SW 1271 (cell line): ENCODE measurements around the gene APOM.

Experiments
- DNase-seq, 2 experiments: peaks; one replicate each; lab custom pipeline; 2025; lab: John Stamatoyannopoulos, UW

The APOM gene

DNA sequence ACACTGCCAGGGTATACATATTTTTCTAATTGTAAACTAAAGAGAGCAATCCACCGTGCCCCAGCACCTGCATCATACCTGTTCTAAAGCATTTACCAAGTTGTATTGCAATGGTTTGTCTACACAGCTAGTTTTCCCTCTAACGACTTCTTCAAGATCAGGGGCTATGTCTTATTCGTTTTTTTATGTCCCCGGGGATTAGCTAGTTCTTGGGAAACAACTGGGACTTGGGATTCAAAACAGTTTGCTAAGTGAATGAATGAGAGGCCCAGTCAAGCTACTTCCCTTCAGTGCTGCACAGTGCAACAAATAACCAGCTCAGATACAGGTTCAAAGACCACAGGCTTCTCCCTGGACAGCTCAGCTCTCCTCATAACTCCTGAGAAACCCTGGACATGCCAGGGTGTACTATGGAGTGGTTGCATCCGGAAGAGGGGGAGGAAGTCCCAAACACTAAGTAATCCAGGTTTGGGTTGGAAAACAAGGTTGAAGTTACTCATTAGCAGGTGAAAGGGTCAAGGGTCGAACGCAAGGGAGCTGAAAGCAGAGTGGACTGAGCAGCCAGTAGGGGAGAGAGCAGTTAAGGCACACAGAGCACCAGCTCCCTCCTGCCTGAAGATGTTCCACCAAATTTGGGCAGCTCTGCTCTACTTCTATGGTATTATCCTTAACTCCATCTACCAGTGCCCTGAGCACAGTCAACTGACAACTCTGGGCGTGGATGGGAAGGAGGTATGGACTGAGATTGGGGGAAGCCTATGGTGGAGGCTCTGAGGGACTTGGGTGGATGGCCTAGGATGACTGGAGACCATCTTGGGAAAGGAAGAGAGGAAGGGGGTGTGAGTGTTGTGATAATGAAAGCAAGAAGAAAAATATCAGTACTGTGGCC, at the start of gene APOM:
APOM (plus strand) TSS at position 546 of the 889 bp plus-strand sequence; CDS start at position 619, 73 bp downstream.
- no peak for DNase-seq

DNA sequence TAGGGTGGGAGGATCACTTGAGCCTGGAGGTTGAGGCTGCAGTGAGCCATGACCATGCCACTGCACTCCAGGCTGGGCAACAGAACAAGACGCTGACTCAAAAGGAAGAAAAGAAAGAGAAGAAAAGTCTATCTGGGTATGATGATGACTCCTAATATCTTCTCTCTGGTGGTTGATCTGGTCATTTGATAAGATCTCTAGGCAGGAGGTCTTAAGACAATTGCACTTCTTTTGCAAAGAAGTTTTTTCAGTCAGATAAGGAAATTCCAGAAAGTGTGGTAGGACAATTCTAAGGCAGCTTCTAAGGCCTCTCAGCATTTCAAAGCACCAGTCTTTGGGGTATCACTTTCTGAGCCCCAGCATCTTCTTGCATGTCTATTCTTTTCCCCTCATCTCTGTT, 48.4 kb upstream of the APOM start:
- DNase-seq = no peak

DNA sequence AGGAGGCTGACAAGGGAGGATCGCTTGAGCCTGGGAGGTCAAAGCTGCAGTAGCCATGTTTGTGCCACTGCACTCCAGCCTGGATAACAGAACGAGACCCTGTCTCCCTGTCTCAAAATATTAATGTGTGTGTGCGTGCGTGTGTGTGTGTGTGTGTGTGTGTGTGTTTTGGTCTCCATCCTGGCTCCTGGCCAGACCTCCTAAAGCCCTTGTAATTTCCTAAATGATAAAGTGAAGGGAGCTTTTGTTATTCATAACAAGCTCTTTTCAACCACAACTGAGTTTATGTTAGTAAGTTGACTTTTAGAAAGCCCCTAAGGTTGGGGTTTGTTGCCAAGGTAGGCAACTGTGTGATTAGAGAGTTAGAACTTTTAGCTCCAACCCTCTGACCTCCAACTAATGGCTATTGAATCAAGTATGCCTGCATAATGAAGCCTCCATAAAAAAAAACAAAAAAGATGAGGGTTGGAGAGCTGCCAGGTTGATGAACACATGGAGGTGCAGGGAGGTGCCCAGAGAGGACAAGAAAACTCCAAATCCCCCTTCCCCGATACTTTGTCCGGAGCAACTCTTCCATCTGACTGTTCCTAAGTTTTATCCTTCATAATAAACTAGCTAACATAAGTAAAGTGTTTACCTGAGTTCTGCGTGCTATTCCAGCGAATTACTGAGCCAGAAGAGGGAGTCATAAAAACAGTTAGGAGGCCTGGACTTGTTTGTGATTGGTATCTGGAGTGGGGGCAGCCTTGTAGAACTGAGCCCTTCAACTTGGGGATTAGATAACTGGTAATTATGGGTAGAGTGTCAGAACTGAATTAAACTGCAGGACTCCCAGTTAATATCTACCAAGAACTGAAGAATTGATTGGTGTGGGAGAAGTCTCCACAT, 45.9 kb upstream of the APOM start:
- DNase-seq = no peak

DNA sequence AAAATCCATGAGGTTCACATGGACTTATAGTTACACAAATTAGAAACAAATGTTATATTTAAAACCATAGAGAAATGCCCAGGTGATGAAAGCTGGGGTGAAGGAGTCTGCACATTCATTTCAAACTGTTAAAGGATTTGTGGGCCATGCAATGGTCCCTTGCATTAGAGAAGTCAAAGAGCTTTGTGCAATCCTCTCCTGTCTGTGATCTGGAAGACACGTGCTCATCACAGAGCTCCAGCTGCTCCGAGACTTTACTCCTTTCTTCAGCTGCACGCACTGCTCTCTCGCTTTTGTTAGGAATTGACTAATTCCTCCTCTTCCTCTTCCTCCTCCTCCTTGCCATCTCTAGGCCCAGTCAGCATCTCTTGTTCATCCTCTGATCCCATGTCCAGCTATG, 44.7 kb upstream of the APOM start:
- DNase-seq = no peak

DNA sequence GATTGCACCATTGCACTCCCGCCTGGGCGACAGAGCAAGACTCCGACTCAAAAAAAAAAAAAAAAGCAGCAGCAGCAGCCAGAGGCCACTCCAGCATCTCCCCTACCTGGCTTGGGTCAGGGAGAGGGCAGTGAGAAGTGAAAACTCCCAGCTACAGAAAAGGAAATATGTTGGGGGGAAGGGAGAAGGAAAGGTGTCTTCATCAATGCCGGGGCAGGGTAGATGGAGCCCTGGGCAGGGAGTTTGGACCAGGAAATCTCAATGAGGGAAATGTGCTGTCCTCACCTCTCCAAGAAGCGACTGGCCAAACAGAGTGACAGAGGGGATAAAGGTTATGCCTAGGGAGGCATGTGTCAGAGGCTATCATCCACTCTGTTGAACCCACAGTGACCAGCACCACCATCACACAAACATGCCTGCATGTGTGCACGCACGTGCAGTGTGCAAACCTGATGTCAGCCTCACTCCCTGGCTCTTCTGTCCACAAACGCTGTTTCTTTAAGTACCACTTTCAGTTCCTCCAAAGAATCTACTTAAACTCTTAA, 41.5 kb upstream of the APOM start:
- no peak for DNase-seq

DNA sequence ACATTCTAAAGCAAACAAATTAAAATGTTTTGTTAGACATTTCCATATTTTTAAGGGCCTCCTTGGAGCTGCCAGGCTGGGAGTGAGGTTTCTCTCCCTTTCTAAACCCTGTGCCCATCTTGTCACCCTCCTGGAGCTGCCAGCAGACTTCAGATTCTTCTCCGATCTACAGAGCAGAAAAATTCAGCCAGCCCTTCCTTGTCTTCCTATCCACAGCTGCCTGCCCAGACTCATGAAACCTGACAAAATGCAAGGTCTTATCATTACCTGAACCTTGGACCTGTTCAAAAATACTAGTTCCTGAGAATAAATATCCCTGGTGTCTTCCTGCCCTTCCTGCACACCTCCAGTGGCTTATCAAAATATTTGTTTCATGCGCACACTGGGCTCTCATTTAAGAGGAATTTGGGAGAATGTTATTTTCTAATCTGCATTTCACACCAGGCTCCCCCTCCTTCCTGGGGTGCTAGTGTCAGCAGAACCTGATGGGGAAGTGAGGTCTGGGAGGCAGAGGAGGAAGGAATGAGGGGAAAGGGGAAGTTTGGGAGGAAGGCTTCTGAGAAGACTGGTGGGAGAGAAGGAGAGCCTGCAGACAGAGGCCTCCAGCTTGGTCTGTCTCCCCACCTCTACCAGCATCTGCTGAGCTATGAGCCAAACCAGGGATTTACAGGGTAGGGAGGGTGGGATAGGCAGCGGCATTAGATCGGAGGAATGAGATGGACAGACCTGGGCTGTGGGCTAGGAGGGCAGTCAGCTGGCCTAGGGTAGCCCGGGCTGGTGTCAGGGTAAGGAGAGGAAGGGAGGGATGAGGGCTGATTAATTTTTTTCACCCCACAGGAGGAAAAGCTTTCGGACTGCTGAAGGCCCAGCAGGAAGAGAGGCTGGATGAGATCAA, 40.8 kb upstream of the APOM start, which contains the start of gene AIF1:
AIF1 (plus strand) TSS at position 551 of the 895 bp plus-strand sequence; CDS start at position 647, 96 bp downstream.
- DNase-seq = no peak

DNA sequence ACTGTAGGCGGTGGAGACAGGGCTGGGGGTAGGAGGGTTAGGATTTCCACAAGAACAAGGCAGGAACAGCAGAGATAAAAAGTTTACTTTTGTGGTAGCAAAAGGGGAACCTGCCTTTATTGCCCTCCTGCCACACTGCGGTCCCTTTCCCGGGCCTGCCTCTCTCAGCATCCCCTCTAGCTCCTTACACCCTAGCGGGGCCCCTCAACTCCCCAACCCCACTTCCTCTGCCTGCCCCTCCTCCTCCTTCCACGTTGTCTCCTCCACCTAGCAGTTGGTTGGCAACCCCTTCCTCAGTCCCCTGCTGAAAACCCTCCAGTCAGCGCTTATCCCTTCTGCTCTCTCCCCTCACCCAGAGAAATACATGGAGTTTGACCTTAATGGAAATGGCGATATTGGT, 39.9 kb upstream of the APOM start:
- no peak for DNase-seq

DNA sequence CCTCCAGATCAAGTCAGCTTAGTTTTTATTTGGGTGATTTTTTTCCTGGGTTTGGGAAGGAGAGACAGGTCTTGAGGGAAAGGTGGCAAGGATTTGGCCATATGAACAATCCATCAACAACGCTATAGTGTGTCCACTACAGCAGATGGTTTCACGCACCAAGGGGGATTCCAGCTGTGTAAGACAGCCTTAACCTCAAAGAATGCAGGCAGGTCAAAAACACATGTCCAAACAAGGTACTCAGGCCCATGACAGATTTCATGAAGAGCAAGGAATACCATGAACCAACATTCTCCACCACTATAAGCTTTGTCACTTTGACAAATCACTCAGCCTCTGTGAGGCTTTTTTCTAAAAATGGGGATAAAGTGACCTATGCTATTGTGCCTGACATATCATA, 38.7 kb upstream of the APOM start:
- DNase-seq = no peak

DNA sequence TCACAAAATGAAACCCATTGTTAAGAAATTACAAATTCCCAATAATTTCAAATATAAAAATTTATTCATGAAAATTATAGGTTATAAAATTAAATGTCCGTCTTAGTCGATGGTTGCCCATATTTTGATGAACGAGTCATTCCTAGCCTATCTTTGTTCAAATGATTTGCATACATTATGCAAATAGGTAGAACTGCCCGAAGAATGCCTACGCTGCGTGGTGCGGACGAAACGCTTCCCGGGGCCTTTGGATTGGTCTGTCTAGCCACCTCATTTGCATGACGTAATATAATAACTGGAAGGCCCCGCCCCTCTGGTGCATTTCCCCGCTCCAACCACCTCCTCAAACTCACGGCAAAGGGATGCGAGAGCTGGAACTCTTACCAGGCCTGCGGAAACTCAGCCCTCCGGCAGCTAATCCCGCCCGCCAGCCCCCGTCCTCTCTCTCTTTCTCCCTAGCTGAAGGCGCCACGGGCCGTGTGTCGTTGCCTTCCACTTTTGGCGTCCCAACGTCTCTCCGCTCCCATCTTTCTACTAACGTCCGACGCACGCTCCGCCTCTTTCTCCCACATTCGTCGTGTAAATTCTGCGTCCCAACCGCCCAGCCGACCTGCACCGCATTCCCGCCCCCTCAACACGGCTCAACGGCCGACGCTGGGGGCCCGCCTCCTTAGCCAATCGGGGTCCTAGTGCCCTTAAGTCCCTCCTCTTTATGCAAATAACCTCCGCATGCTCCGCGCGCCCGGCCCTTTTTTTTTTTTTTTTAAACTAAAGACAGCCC, 35.7 kb upstream of the APOM start:
- peak; percentile 98 to 99 for DNase-seq

DNA sequence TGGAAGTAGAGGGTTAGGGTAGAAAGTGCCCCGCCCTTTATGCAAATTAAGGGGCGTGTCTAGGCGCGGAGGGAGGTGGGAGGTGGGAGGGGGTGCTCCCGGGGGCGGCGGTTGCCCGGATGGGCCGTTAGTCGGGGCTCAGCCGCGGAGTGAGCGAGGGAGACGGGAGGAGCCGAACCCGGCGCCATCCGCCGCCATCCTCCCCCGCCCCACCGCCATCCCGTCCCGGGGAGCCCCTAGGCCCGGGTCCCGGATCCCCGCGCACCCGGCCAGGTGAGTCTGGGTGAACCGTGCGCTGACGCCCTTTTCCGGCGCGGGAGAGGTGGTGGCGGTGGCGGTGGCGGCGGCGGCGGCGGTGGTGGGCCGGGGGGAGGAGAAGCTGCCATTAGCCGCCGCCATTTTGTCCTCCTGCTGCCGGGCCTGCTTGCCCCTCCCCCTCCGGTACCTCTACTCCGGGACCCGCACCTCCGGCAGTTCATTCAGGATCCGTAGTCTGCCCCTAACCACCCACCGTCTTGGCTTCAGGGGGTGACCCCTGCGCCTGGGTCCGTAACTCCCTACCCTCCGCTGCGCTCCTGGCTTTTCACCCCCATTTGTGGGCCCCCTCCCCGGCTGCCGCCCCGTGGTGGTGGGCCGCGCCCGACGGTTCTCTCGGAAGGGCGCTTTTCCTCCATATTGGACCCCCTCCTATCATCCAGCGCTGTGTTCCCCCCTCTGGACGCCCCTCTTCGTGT, 34.9 kb upstream of the APOM start, which contains the start of gene PRRC2A:
PRRC2A (plus strand) TSS at position 130 of the 734 bp plus-strand sequence. CDS start 2,075 bp downstream, outside the sequence.
- DNase-seq = peak in 1 of 2 experiments; percentile 86

DNA sequence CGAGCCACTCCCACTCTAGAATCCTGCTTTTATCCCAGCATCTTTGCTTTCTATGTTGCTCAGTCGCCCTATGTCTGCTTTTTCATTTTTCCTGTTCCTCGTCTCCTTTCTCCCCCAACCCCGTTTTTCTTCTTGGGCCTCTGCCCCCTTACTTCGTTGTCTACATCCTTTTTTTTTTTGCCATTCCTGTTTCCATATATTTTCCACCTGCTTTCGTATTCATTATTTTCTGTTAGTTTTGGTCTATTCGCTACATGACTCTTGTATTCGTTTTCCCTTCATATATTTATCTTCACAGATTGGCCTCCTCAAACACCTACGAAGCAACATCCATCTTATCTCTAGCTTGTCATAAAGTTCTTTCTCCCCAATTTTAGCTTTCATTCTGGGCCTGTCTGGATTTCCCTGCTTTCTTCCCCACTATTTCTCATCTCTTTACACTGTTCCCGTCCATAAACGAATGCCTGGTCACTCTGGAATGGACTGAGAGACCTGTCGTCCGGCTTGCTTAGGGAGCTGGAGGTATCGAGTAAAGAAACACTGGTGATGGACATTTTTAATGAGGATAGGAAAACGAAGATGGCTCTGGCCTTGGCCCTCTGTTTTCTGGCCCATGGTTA, 34.3 kb upstream of the APOM start:
- no peak for DNase-seq

DNA sequence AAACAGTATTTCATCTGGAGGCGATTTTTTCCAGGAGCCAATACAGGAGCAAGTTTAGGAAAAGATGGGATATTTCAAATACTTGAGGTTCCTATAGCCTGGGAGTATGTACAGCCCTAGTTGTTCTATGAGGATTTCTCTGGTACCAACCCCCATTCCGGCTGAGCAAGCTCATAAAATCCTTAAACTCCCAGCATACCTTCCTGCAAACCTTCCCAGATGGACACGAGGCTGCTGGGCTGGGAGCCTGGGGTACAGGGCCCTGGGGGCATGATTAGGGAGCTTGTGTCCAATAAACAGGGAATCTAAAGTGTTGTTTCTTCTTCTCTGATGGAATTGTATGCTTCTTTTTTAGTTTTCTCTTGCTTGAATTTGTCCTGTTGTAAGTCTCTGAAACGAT, 33.7 kb upstream of the APOM start:
- DNase-seq = no peak

DNA sequence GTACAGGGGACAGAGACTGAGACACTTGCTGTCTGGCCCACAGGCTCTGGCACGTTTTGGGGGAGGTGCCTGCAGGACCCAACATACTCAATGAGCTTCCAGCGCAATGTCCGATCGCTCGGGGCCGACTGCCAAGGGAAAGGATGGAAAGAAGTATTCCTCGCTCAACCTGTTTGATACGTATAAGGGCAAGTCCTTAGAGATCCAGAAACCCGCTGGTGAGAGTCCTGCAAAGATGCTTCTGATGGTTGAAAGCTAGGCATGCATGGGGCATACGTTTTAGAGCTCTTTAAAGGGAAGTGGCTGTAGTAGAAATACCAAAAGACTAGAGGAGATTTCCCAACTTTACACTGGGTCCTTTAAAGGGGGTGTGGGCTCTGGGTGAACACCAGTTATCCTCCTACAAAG, 33.0 kb upstream of the APOM start:
- no peak for DNase-seq

DNA sequence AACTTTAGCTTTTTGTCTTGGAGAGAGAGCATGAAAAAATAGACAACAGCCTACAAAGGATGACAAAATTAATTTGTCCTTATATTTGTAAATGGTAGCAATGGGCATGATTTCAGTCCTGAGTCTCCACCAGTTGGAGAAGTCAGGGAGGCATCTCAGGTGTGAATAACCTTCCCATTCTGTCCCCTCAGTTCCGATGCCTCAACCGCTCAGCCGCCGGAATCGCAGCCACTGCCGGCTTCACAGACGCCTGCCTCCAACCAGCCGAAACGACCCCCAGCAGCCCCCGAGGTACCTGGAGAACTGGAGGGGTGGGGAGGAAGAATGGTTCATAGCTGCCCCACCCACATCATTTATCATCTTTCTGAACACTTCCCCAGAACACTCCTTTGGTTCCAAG, 31.6 kb upstream of the APOM start:
- no peak for DNase-seq

DNA sequence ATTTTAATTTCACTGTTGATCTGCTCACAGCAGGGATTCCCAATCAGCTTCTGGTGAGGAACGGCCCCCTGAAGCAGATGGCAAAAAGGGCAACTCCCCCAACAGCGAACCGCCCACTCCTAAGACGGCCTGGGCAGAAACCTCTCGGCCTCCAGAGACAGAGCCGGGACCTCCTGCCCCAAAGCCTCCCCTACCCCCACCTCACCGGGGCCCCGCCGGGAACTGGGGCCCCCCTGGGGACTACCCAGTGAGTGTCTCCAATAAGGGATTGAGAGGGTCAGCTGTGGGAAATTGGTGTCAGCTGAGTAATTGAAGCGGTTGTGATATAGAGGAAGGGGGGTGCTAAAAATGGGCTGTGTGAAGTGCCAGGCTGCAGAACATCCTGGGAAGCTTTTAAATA, 28.7 kb upstream of the APOM start:
- no peak for DNase-seq

DNA sequence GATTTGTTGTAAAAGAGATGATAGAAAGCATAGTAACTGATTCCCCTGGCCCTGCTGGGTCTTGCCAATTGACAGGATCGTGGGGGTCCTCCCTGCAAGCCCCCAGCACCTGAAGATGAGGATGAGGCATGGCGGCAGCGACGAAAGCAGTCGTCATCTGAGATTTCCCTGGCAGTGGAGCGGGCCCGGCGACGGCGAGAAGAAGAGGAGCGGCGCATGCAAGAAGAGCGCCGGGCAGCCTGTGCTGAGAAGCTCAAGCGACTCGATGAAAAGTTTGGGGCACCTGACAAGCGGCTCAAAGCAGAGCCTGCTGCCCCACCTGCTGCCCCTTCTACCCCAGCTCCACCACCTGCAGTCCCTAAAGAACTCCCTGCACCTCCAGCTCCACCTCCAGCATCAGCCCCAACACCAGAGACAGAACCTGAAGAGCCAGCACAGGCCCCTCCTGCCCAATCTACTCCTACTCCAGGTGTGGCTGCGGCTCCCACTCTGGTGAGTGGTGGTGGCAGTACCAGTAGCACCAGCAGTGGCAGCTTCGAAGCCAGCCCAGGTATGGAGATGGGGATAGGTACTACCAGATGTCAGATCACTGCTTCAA, 27.9 kb upstream of the APOM start:
- DNase-seq = no peak

DNA sequence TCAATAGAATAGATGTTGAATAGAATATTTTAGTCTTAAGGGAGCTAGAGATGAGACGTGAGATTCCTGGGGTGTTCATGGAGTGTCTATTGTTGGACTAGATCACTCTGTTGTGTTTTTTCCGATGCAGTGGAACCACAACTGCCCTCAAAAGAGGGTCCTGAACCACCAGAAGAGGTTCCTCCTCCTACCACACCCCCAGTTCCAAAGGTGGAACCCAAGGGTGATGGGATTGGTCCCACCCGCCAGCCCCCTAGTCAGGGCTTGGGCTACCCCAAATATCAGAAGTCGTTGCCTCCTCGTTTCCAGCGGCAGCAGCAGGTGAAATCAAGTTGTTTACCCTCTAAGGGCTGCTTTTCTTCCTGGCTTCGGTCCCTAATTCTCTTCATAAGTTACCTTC, 26.7 kb upstream of the APOM start:
- no peak for DNase-seq

DNA sequence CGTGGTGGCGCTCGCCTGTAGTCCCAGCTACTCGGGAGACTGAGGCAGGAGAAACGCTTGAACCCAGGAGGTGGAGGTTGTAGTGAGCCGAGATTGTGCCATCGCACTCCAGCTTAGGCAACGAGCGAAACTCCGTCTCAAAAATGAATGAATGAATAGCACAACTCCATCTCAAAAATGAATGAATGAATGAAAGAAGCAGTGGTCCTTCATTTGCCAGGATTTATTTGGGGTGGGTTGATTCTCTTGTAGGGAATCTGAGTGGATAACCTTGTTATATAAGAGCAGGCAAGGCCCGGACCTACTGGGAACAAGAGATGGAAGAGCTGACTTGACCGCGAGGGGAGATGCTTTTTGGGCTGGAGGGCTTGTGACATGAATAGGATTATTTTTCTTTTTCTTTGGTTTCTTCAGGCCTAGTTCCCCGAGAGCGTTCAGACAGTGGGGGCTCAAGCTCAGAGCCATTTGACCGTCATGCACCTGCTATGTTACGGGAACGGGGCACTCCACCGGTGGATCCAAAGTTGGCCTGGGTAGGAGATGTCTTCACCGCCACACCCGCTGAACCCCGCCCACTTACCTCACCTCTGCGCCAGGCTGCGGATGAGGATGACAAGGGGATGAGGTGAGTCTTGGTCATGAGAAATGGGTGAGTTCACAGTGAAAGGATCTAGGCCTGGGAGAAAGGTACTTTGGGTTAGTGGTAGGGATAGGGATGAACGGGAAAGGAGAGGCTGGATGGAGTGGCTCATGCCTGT, 25.3 kb upstream of the APOM start:
- no peak for DNase-seq
